Bronchial epithelial cell (primary cell): ENCODE measurements around the gene OLIG2. TPM values are rescaled to one million over a fixed set of nuclear protein-coding genes. Genes with fewer than 3 reads are reported as not detected.

Experiments used
- DNase-seq: peaks from one replicate; pipeline ENCODE4 v3.0.0-alpha.2; 2010; ENCODE audit warnings: low read depth
- FAIRE-seq: peaks from 2 replicates; lab custom pipeline; 2011; peaks lifted over from hg19 to GRCh38; lab: Jason Lieb, UNC
- H3K27me3 ChIP-seq: 2 replicates; pipeline ENCODE4 v1.5.1; 2011; ENCODE audit warnings: low read length; ENCODE audit not compliant: control insufficient read depth, insufficient read depth
- H3K36me3 ChIP-seq: 2 replicates; pipeline ENCODE4 v1.5.1; 2011; ENCODE audit warnings: low read length; ENCODE audit not compliant: control insufficient read depth, insufficient read depth
- H3K4me3 ChIP-seq: 2 replicates; pipeline ENCODE4 v1.5.1; 2011; ENCODE audit warnings: mild to moderate bottlenecking, low read depth, low read length, control low read depth
- CTCF ChIP-seq: IDR thresholded peaks from 2 replicates; pipeline ENCODE4 v1.5.1; 2011; ENCODE audit warnings: mild to moderate bottlenecking, moderate library complexity, low read length, control low read depth, inconsistent platforms; ENCODE audit not compliant: insufficient read depth, severe bottlenecking
- total RNA-seq: library from RNA; depleted of rRNA; stranded (reverse); fragments of >200 nt; gene quantifications from 2 replicates; pipeline ENCODE4 v1.2.1, GENCODE V29; 2014

The OLIG2 gene
- total RNA-seq, 1 donor from 2014 or later, result not detected

- peaks cover 48% of the 10 kb centered on the region for H3K27me3 ChIP-seq
Measured at GRCh38 chr21:33069645-33069993, 43.9 kb downstream of the OLIG2 start.

GRCh38 chr21:33069994-33070743, 44.4 kb downstream of the OLIG2 start, which contains the start of gene OLIG1:
Gene OLIG1, plus strand, starts transcription at chr21:33070141. Its CDS starts 106 bp downstream, at chr21:33070247.
- H3K27me3 ChIP-seq, result peaks cover 48% of the 10 kb centered on the region
- H3K36me3 ChIP-seq, result no peaks in the 10 kb centered on the region
- TF ChIP-seq CTCF, result no peak
- DNase-seq (no peak), FAIRE-seq (no peak)
- H3K4me3 ChIP-seq, result peak within 1 kb of the TSS; percentile 8

More at GRCh38 chr21:33069645-33069993, 43.9 kb downstream of the OLIG2 start:
- H3K4me3 ChIP-seq, result no peak overlapping the region
- TF ChIP-seq CTCF, result no peak
- H3K36me3 ChIP-seq, result no peaks in the 10 kb centered on the region
- DNase-seq (no peak), FAIRE-seq (no peak)

- no peak overlapping the region for H3K4me3 ChIP-seq
- TF ChIP-seq CTCF, result no peak
- H3K36me3 ChIP-seq, result no peaks in the 10 kb centered on the region
- peaks cover 48% of the 10 kb centered on the region for H3K27me3 ChIP-seq
- no peak for FAIRE-seq
- no peak for DNase-seq
Measured at GRCh38 chr21:33070744-33070997, 44.9 kb downstream of the OLIG2 start.

GRCh38 chr21:33070998-33071769, 45.4 kb downstream of the OLIG2 start:
- H3K4me3 ChIP-seq, result no peak overlapping the region
- no peak for DNase-seq
- no peaks in the 10 kb centered on the region for H3K36me3 ChIP-seq
- TF ChIP-seq CTCF, result no peak
- no peak for FAIRE-seq
- H3K27me3 ChIP-seq, result peaks cover 48% of the 10 kb centered on the region

- Histone ChIP-seq H3K27me3 (peaks cover 48% of the 10 kb centered on the region), H3K36me3 (no peaks in the 10 kb centered on the region), H3K4me3 (no peak overlapping the region)
- DNase-seq (no peak), FAIRE-seq (no peak)
- TF ChIP-seq CTCF, result no peak
Measured at GRCh38 chr21:33071770-33072306, 46.1 kb downstream of the OLIG2 start.
